HG02798 (cell line): ENCODE data around the gene RNF121.

Source experiments
- ATAC-seq: cut with Tn5 transposase; IDR thresholded peaks from one replicate; pipeline ENCODE4 v1.9.1; 2021; ENCODE audit warnings: mild to moderate bottlenecking; ENCODE audit not compliant: unreplicated experiment, poor library complexity

Gene RNF121

DNA sequence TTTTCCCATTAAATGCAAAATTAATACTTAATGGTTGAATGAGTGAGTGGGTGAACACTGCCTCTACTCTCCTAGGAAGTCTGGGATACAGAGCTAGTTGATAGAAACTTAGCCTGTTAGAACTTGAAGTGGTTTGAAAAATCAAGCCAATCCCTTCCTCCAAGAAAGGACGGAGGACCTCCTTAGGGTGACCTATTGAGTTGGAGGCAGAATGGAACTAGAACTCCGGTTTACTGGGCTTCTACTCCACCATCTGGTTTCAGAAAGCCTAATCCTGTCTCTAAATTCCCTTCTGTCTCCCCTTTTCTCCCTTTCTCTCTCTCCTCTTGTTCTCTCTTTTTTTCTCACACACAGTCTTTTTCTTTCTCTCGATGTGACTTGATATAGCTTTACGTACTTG is 50.2 kb downstream of the RNF121 start:
- ATAC-seq: no peak

DNA sequence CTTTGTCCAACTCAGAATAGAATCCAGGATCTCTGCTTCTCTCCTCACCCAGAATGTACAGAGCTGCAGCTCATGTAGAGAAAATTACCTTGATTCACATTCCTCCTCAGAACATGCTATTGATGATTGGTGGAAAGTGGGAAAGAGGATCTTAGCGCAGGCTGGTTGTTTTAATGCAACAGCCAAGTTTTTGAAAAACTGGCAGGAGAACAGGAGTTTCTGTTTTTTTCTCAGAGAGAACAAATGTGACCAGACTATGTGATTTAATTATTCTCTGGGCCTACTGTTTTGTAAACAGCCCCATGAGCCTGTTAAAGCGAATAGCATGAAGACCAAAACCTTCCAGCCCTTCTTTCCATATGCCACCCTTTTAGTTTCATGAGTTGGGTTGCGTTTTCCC is 50.8 kb downstream of the RNF121 start:
- no peak for ATAC-seq

DNA sequence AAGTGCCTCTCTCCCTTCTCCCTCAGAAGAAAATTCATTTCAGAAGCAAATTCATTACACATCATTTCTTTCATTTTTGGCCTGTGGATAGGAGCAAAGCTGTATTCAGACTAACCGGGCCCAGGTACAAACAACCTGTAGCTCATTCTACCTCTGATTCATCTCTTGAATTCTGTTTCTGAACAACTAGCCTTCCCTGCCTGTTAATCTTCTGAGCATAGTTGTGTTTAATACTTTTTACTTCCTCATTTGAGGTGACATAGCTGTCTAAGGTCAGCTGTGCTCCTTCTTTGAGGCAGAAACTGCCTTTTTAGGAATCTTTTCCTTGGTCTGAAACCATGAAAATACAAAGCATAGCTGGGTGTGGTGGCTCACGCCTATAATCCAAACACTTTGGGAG is 57.3 kb downstream of the RNF121 start:
- ATAC-seq: no peak

DNA sequence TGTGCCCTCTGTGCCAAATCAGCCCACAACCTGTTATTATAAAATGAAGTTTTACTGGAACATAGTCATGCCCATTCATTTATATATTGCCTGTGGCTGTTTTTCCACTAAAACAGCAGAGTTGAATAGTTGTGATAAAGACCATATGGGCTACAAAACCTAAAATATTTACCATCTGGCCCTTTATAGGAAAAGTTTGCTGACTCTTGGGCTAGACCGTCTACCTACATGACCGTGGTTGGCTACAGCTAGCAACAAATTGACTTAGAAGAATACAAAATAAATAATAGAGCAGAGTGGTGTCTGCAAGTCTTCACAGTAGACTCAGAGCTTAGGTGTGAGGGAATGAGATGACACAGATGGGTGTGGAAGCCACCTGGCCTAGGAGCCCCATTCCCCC is 58.7 kb downstream of the RNF121 start:
- no peak for ATAC-seq

DNA sequence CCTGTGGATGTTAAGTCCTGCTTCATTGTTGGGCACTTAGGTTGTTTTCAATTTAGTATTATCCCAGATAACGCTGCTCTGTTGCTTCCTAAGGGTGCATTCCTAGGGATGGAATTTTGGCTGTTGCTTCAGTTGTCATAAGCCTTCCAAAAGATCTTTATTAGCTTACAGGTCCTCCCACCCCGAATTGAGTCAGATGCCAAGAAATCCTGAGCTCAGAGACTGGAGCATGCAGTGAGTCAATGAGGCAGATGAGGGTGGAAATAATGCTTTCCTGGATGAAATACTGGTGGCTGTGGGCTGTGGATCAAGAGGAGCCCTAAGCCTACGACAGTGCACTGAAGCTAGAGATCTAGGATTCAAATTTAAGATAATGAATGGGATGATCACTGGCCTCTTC is 59.2 kb downstream of the RNF121 start:
- no peak for ATAC-seq

DNA sequence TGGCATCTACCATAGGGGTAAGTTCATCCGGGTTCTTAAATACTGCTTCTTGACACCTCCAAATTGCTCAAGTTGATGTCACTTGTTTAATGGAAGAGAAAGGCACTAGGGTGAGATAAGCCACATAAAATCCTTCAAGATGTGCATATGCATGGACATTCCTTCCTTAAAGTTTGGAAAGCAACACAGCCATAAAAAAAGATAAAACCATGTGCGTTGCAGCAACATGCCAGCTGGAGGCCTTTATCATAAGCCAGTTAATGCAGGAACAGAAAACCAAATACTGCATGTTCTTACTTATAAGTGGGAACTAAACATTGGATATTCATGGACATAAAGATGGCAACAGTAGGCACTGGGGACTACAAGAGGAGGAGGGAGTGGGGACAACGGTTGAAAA is 61.9 kb downstream of the RNF121 start:
- no peak for ATAC-seq

DNA sequence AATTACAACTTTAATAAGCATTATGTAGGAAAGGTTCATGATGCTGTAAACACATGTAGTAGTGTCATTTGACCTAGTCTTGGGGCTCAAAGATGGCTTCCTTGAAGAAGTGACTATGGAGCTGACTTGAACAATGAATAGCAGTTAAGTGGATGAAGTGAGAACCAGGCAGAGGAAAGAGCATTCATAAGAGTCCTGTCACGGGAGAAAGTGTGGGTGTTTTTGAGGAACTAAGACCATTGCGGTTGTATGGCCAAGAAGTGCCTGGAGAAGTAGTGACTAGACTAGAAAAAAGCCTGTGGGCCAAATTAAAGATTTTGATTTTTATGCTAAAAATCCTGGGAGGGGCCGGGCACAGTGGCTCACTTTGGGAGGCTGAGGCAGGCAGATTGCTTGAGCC is 62.6 kb downstream of the RNF121 start:
- ATAC-seq: peak; percentile 73

DNA sequence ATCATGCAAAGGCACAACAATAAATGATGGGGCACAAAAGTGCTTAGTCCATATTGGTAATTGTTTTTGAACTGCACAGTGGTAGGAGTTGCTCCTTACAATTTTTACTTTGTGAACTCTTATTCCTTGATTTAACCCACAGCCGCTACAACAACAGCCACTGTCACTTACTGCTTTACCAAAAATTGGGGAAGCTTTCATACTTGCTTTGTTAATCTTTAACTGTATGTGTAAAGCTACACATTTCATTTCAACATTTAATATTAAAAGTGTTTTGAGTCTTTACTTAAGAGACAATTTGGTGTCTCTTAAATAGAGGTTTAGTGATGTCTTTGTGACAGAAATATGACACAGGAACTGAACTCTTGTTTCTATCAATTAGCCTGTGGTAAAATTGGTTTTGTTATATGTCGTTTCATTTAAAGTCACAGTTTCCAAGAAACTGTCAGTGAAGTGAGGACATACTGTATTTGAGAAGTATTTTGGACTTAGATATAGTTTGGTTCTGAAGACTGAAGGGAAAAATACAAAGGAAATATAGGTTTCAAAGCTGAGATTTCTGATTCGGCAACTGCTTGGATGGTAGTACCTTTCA is 63.4 kb downstream of the RNF121 start:
- no peak for ATAC-seq

DNA sequence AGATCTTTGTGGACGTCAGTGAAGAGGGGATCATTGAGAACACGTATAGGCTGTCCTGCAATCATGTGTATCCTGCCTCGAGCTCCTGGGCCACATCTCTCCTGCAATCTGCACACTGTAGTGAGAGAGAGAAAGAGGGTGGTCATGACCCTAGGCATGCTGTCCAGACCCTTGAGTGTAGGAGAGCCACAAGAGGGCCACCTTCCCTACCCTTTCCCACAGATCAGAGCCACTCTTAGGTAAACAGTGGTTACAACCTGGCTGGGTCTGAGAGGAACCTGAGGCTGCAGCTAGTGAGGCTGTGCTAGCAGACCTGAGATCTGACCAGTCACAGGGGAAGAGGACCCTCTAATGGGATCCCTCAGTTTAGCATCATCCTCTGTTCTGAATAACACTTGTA is 65.9 kb downstream of the RNF121 start:
- ATAC-seq: no peak

DNA sequence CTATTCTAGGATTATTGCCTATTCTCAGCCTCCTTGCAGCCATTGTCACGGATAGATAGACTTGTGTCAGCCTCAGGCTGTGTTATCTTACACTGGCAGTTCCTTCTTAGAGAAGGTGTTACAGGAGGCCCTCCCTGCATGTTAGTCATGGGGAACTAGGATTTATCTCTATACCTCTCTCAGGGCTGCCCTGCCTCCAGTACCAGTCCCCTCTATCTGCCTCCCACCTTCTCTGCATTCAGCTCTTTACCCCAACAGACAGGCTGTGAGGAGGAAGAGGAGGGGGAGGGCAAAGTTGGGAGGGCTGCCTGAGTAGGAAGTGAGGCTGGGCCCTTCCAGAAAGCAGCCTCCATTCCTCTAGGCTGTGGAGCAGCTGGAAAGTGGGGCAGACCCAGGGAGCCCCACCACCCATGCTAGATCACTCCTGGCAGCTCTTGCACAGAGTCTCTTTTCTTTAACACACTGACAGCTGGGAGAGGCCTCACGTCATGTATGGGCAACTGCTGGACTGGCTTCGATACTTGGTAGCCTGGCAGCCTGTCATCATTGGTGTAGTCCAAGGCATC is 67.0 kb downstream of the RNF121 start:
- ATAC-seq: no peak

DNA sequence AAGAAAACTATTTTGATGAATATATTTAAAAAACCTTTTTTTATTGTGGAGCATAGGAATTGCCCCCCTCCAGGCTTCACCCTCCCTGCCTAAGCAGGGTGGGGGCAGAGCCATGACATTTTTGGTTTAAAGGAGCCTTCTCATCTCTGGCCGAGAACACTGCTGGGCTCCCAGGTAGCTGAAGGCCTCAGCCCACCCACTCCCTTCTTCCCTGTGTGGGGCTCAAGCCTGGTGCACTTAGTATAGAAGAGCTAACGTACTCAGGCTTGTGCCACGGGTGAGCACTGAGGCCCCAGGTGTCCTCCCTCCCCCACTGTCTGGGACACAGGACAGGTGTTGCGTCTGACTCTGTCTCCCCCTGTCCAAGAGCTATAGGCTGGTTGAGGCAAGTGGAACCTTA is 67.7 kb downstream of the RNF121 start:
- ATAC-seq: no peak

DNA sequence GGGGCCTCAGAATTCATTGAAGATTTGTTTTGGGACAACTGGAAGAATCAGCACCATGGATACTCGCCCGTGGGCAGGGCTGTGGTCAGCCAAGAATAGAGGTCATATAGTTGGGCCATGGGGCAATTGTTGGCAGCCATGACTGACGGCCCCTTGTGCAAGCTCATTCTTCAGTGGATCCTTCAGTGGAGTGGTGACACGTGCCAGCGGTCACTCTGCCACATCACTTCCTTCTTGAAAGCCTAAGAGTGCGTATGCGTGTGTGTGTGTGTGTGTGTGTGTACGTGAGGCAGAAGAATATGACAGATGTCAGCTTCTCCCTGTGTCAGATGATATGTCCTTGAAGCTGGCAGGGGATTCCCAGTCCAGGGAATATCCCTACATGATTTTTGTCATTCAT is 68.1 kb downstream of the RNF121 start:
- ATAC-seq: no peak

DNA sequence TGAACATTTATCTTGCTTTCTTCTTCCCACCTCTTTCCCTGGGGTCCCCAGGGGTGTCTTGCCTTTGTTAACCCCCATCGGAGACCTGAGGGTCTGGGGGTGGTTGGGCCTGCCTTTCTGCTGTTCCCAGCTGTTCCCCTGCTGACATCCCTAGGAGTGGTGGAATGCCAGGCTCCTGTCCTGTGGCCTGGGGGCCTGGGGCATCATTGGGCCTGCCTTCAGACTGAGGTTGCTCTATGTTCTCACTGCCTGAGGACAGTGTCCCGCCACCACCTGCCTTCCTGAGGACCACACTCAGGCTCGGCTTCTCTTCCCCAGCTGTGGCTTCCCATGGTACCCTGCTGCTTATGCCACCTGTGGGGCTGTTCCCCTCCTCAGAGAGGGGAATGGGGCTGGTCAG is 68.7 kb downstream of the RNF121 start:
- no peak for ATAC-seq

DNA sequence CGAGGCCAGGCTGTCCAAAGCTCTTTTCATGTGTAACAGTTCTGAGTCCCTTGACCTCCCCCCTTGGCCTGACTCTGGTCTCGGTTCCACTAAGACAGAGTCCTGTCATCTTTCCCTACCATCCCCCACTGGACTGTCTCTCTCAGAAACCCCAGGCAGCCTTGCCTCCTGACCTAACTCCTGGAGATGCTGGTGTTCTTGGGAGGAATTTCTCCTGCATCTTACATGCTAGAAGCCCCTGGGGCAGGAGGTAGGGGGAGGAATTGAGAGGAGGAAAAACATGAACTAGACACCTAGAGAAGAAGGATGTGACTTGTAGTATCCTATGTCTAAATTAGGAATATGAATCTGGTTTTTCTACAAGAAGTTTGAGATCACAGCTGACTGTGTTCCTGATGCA is 69.2 kb downstream of the RNF121 start:
- no peak for ATAC-seq

DNA sequence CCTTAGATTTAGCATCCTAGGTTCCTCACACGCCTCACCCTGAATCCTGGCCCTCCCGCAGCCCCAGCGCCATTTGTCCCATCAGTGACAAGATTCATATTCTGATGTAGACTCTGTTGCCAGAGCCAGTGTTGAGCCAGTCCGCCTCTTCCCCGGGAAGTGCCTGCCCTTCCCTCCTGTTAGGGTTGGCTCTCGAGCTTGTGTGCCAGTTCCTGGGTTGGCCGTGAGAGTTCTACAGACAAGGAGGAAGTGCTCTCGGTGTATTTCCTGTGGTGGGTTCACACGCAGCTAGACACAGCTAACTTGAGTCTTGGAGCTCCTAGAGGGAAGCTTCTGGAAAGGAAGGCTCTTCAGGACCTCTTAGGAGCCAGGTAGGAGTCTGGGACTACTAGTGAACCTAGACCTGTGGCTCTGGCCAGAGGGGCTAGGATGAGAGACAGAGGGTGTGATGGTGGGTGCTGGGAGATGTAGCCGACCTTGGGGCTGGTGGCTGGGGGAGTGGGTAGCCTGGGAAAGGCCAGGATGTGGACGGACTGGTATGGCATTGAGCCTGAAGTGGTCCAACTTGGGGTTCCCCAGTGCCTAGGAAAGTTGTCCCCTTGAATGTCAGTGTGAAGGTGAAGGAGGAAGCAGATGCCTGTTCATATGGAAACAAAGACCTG is 69.9 kb downstream of the RNF121 start, which contains the start of gene IL18BP:
Gene IL18BP, plus strand, starts transcription at position 261 of the 662 bp plus-strand sequence. CDS start 1,076 bp downstream, outside the sequence.
- no peak for ATAC-seq

DNA sequence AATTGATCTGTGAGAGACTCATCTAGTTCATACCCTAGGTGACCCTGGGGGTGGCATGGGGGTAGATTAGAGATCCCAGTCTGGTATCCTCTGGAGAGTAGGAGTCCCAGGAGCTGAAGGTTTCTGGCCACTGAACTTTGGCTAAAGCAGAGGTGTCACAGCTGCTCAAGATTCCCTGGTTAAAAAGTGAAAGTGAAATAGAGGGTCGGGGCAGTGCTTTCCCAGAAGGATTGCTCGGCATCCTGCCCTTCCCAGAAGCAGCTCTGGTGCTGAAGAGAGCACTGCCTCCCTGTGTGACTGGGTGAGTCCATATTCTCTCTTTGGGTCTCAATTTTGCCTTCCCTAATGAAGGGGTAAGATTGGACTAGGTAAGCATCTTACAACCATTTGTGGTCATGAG is 70.5 kb downstream of the RNF121 start:
- ATAC-seq: no peak

DNA sequence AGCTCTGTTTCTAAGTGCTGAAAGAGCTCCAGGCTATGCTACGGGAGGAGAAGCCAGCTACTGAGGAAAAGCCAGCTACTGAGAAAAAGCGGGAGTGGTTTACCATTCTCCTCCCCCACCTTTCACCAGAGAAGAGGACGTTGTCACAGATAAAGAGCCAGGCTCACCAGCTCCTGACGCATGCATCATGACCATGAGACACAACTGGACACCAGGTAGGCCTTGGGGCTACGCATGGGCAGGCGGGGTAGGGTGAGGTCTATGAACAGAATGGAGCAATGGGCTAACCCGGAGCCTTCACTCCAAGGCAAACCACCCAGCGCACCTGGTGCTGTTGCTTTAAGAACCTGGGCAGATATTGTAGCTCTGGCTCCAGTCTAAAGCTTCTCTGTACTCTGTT is 71.0 kb downstream of the RNF121 start:
- ATAC-seq: no peak

DNA sequence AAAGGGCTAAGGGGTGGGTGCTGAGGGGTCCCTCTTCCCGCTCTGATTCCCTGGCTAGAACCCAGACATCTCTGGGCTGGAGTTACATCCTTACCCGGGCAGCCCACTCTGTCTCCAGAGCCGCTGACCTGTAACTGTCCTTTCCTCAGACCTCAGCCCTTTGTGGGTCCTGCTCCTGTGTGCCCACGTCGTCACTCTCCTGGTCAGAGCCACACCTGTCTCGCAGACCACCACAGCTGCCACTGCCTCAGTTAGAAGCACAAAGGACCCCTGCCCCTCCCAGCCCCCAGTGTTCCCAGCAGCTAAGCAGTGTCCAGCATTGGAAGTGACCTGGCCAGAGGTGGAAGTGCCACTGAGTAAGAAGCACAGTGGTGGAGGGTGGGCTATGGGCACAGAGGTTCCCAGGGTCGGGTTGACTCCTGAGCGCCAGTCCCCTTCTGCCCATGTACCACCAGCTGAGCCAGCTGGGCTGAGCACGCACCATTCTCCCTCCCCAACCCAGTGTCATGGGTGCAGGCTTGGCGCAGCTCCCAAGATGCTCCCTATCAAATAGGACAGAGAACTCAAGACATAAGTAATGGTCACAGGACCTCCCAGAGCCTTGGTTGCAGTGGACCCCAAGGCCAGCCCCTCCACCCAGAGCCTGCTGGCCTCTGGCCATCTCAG is 71.5 kb downstream of the RNF121 start:
- no peak for ATAC-seq

DNA sequence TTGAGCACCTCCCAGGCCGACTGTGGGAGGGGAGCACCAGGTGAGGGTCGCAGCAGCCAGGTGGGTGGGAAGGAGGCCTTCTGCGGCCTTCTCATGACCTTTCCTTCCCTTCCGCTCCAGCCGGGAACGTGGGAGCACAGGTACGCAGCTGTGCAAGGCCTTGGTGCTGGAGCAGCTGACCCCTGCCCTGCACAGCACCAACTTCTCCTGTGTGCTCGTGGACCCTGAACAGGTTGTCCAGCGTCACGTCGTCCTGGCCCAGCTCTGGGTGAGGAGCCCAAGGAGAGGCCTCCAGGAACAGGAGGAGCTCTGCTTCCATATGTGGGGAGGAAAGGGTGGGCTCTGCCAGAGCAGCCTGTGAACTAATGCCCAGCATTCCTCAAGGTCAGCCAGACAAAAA is 72.4 kb downstream of the RNF121 start:
- ATAC-seq: no peak

DNA sequence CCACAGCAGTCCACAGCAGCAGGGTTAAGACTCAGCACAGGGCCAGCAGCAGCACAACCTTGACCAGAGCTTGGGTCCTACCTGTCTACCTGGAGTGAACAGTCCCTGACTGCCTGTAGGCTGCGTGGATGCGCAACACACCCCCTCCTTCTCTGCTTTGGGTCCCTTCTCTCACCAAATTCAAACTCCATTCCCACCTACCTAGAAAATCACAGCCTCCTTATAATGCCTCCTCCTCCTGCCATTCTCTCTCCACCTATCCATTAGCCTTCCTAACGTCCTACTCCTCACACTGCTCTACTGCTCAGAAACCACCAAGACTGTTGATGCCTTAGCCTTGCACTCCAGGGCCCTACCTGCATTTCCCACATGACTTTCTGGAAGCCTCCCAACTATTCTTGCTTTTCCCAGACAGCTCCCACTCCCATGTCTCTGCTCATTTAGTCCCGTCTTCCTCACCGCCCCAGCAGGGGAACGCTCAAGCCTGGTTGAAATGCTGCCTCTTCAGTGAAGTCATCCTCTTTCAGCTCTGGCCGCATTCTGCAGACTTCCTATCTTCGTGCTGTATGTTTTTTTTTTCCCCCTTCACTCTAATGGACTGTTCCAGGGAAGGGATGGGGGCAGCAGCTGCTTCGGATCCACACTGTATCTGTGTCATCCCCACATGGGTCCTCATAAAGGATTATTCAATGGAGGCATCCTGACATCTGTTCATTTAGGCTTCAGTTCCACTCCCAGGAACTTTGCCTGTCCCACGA is 73.2 kb downstream of the RNF121 start:
- ATAC-seq: no peak
